Subcutaneous adipose tissue (tissue), 4 donors: ENCODE measurements around the gene ITLN2. TPM values are rescaled to one million over a fixed set of nuclear protein-coding genes. Genes with fewer than 3 reads are reported as not detected.

Experiments used
- total RNA-seq, 4 donors: library from RNA; depleted of rRNA; stranded (reverse); fragments of >200 nt; gene quantifications; one replicate each; pipeline ENCODE4 v1.1.0, GENCODE V29; 2016
- TF ChIP-seq, protein P1 (sequence below): fragments of 450-650 bp; IDR thresholded peaks from one replicate; pipeline ENCODE4 v1.5.1; 2016; ENCODE audit warnings: low read depth, mild to moderate bottlenecking, control low read depth, antibody characterized with exemption, moderate library complexity

The ITLN2 gene
- total RNA-seq, 4 donors from 2014 or later, result not detected

- TF ChIP-seq, protein P1, sequence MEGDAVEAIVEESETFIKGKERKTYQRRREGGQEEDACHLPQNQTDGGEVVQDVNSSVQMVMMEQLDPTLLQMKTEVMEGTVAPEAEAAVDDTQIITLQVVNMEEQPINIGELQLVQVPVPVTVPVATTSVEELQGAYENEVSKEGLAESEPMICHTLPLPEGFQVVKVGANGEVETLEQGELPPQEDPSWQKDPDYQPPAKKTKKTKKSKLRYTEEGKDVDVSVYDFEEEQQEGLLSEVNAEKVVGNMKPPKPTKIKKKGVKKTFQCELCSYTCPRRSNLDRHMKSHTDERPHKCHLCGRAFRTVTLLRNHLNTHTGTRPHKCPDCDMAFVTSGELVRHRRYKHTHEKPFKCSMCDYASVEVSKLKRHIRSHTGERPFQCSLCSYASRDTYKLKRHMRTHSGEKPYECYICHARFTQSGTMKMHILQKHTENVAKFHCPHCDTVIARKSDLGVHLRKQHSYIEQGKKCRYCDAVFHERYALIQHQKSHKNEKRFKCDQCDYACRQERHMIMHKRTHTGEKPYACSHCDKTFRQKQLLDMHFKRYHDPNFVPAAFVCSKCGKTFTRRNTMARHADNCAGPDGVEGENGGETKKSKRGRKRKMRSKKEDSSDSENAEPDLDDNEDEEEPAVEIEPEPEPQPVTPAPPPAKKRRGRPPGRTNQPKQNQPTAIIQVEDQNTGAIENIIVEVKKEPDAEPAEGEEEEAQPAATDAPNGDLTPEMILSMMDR, result no peak
Measured at GRCh38 chr1:160924791-160925651, 29.6 kb downstream of the ITLN2 start.

DNA sequence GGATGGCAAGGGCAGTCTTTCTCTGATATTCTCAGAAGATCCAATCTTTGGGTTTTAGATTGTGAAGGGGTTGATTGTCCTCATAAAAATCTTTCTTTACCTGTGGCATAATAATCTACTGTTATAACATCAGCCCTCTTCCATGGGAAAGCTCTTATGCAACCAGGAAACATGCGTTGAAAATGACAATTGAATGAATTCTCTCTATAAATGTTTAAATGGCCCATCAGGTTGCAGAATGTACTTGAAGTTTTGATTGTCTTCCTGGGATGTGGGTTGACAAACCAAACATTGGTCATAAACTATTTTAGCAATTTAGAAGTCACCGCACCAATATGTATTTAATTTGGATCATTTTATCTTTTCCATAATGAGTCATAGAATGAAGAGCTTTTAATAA lies 37.9 kb downstream of the ITLN2 start:
- TF ChIP-seq, protein P1, result no peak

- TF ChIP-seq, protein P1, result no peak
Measured at GRCh38 chr1:160911925-160912324, 42.7 kb downstream of the ITLN2 start.

- TF ChIP-seq, protein P1, result no peak
Measured at GRCh38 chr1:160911441-160911840, 43.2 kb downstream of the ITLN2 start.

GRCh38 chr1:160910170-160910750 lies 44.3 kb downstream of the ITLN2 start:
- TF ChIP-seq, protein P1, result no peak

DNA sequence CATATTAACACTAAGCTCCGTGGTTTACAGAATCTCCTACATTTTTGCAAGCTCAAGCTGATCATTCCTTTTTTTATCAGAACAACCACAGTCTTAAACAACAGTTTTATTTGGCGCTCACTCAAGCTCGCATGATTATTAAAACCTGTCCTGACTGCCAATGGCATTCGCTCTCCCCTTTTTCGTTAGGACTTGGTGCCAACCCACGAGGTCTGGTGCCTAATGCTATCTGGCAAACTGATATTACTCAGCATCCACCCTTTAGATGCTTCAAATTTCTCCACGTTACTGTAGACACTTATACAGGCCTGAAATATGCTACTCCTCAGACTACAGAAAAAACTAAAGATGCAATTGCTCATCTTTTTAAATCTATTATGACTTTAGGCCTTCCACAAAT lies 46.6 kb downstream of the ITLN2 start:
- TF ChIP-seq, protein P1, result no peak

GRCh38 chr1:160905617-160905989 lies 49.0 kb downstream of the ITLN2 start:
- TF ChIP-seq, protein P1, result no peak
